GM12878 (cell line): Measurements from ENCODE around the gene PLCG1.

ENCODE experiments used
- ESRRA ChIP-seq: IDR thresholded peaks from 2 replicates; pipeline ENCODE4 v1.6.1; 2012; ENCODE audit warnings: mild to moderate bottlenecking, low read length, improper control_type of control experiment
- FOXM1 ChIP-seq: IDR thresholded peaks from 2 replicates; pipeline ENCODE4 v1.6.1; 2012; ENCODE audit warnings: low read depth, mild to moderate bottlenecking, inconsistent platforms, low read length, moderate library complexity
- MYC ChIP-seq: IDR thresholded peaks from 2 replicates; pipeline ENCODE4 v1.6.1; 2011; ENCODE audit warnings: mild to moderate bottlenecking, low read length, moderate library complexity, inconsistent platforms; ENCODE audit not compliant: insufficient read depth, insufficient replicate concordance, insufficient read length, severe bottlenecking
- NFIC ChIP-seq: IDR thresholded peaks from 2 replicates; pipeline ENCODE4 v1.6.1; 2012; ENCODE audit warnings: low read depth, mild to moderate bottlenecking, inconsistent platforms, low read length, moderate library complexity
- NFYB ChIP-seq: IDR thresholded peaks from 2 replicates; pipeline ENCODE4 v1.6.1; 2011; ENCODE audit warnings: low read depth, mild to moderate bottlenecking, low read length, improper control_type of control experiment, moderate library complexity; ENCODE audit not compliant: insufficient read depth
- NR2C2 ChIP-seq: IDR thresholded peaks from 2 replicates; pipeline ENCODE4 v1.6.1; 2011; ENCODE audit warnings: borderline replicate concordance, low read depth; ENCODE audit not compliant: control insufficient read depth, insufficient read length
- POLR2A ChIP-seq: IDR thresholded peaks from 2 replicates; pipeline ENCODE4 v1.6.1; 2011; ENCODE audit warnings: low read depth, mild to moderate bottlenecking, low read length
- POLR2AphosphoS5 ChIP-seq: IDR thresholded peaks from 2 replicates; pipeline ENCODE4 v1.6.1; 2011; ENCODE audit warnings: mild to moderate bottlenecking, low read length, inconsistent platforms
- SIX5 ChIP-seq: IDR thresholded peaks from 2 replicates; pipeline ENCODE4 v1.6.1; 2011; ENCODE audit warnings: mild to moderate bottlenecking, low read depth, low read length, moderate library complexity; ENCODE audit not compliant: severe bottlenecking
- SMC3 ChIP-seq: IDR thresholded peaks from 2 replicates; pipeline ENCODE4 v1.6.1; 2011; ENCODE audit warnings: low read length, improper control_type of control experiment, borderline replicate concordance
- YY1 ChIP-seq: IDR thresholded peaks from 2 replicates; pipeline ENCODE4 v1.6.1; 2011; ENCODE audit warnings: low read depth, mild to moderate bottlenecking, low read length
- TF ChIP-seq, protein P1 (sequence below), 3 experiments: IDR thresholded peaks in 2 of 3; conservative IDR thresholded peaks in 1 of 3; 2 replicates each; pipeline ENCODE4 v1.5.1; 2011; ENCODE audit warnings: low read depth in 3 of 3, low read length in 3 of 3, mild to moderate bottlenecking in 3 of 3, control low read depth in 2 of 3, moderate library complexity in 2 of 3, inconsistent platforms in 1 of 3, mixed read lengths in 1 of 3; ENCODE audit not compliant: control insufficient read depth in 2 of 3, insufficient read depth in 1 of 3; ENCODE audit errors: extremely low read depth in 1 of 3
- TF ChIP-seq, protein P2 (sequence below): IDR thresholded peaks from 2 replicates; pipeline ENCODE4 v1.6.1; 2012; ENCODE audit warnings: low read depth, low read length, improper control_type of control experiment

DNA sequence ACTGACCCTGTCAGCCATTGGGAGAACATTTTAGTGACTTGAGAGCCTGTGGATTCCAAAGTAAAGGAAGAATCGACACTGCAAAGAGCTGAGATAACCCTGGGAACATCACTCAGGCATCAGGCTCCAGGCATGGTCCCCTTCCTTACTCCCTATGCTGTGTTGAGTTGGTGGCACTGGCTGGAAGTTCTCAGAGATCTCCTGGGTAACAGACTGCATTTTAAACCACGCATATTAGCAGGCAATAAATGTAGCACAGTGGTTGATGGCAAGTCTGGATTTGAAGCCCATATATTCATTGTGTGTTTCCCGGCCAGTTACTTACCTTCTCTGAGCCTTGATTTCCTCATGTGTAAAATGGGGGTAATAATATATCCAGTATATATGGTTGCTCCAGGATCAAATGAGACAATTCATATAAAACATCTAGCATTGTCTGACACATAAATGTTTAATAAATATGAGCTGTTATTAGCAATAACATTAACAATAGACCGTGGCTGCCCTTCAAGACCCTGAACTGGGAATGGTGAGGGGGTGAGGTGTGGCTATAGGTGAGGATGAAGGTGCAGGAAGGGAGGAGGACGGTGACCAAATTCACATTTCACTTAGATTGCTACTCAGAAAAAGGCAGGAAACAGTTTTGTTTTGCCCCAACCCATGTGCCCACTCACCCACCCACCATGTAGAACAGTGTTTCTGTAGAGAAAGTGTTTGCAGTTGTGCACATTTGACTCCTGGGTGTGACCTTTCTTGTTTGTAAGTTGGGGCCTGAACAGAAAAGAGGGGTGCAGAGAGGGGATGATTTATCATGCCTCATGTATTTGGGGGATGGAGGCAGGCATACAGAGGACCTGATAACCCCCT lies 2.1 kb downstream of the PLCG1 start:
- TF ChIP-seq POLR2A: no peak
- TF ChIP-seq, protein P1, sequence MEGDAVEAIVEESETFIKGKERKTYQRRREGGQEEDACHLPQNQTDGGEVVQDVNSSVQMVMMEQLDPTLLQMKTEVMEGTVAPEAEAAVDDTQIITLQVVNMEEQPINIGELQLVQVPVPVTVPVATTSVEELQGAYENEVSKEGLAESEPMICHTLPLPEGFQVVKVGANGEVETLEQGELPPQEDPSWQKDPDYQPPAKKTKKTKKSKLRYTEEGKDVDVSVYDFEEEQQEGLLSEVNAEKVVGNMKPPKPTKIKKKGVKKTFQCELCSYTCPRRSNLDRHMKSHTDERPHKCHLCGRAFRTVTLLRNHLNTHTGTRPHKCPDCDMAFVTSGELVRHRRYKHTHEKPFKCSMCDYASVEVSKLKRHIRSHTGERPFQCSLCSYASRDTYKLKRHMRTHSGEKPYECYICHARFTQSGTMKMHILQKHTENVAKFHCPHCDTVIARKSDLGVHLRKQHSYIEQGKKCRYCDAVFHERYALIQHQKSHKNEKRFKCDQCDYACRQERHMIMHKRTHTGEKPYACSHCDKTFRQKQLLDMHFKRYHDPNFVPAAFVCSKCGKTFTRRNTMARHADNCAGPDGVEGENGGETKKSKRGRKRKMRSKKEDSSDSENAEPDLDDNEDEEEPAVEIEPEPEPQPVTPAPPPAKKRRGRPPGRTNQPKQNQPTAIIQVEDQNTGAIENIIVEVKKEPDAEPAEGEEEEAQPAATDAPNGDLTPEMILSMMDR (IDR thresholded peaks at IDR 0.05 in 2 of 3, conservative IDR thresholded peaks at IDR 0.05 in 1 of 3; ENCODE audit: control insufficient read depth in 2 of 3, extremely low read depth in 1 of 3, insufficient read depth in 1 of 3, low read depth in 3 of 3, low read length in 3 of 3): no peak
- no peak; the same call in 1 of the 2 replicates for TF ChIP-seq YY1
- TF ChIP-seq FOXM1: no peak
- no peak for TF ChIP-seq ESRRA
- TF ChIP-seq MYC: no peak
- no peak for TF ChIP-seq NR2C2
- no peak for TF ChIP-seq NFIC
- TF ChIP-seq POLR2AphosphoS5: no peak
- no peak for TF ChIP-seq SIX5
- TF ChIP-seq, protein P2, sequence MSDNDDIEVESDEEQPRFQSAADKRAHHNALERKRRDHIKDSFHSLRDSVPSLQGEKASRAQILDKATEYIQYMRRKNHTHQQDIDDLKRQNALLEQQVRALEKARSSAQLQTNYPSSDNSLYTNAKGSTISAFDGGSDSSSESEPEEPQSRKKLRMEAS: no peak
- no peak for TF ChIP-seq SMC3
- TF ChIP-seq NFYB: no peak
